DMS53 treated with DMSO at 0.1 percent for 48 hours (cell line): ENCODE data around the gene SRD5A1.

Experiments used
- DNase-seq: peaks from one replicate; lab custom pipeline; 2025; ENCODE audit not compliant: unreplicated experiment; lab: John Stamatoyannopoulos, UW

SRD5A1 gene

DNA sequence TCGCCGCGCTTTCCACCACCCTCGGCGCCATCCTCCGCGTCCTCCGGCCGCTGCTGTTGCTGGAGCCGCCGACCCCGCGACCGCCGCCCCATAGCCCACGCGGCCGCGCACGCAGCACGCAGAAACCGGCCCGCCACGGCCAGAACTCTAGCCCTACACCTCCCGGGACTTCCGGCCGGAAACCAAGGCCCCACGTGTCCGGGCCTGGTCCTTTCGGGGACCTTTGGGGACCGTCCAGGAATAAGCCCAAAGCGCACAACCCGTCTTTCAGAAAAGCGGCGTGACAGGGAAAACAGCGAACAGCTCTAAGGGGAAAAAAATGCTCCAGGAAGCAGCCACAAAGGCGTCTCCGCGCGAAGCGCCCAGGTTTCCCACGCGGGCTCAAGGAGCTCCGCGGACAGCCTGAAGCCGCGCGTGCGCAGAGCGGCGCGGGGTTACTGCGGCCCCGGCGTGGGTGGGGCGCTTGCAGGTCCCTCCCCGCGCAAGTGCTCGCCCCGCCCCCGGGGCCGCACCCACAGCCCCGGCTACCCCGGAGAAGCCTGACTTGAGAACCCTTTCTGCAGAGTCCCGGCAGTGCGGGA lies at the start of gene SRD5A1, which contains the start of gene NSUN2:
Gene SRD5A1 (plus strand): TSS at position 553 of the 581 bp plus-strand sequence. CDS start 137 bp downstream, outside the sequence.
Gene NSUN2 (minus strand): TSS at position 157 of the 581 bp plus-strand sequence. CDS start 65 bp downstream, at position 92.
- DNase-seq: peak; percentile 88

DNA sequence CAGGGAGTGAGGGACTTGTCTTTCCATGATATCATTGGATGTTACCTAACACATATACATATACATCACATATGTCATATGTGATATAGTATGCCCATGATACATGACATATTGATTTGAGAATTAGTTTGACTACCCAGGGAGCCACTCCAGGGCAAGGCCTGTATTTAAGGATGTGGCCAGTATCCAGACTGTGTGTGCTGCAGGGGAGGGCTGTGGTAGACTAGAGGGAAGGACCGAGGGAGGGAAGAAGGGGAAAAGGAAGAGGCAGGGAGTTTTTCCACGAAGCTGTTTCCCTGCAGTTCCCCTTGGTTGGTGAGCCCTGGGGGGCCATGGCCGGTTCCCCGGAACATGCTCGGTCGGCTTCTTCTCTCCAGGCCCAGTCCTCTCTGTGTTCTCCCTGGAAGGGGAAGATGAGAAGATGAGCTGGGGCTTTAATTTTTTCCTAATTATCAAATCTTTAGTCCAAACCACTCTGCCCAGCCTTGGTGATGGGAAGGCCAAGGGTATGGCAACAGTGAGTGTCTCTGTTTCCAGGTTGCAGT lies 49.1 kb upstream of the SRD5A1 start:
- DNase-seq: no peak

GRCh38 chr5:6584727-6585126 lies 48.5 kb upstream of the SRD5A1 start:
- no peak for DNase-seq

- DNase-seq: no peak
Measured at GRCh38 chr5:6585168-6585567, 48.1 kb upstream of the SRD5A1 start.

GRCh38 chr5:6585939-6586646 lies 47.1 kb upstream of the SRD5A1 start:
- DNase-seq: no peak

- DNase-seq: no peak
Measured at GRCh38 chr5:6586647-6587042, 46.6 kb upstream of the SRD5A1 start.

DNA sequence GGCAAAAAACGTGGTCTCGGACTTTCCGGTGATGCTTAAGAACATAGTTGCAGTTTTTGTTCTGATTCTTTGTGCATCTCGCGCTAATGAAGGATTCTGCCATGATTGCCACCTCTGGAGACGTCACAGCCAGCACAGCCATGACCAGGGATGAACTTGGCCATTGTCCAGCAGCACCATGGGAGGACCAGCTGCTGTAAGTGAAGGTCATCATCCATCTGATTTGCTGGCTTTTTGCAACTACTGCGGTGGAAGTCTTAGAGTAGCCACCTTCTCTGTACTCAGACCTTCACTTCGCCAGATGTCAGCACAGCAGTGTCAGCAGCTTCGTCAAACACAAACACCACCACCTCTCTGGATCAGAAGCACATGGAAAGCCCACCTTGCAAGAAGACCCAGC lies 46.1 kb upstream of the SRD5A1 start:
- DNase-seq: no peak

GRCh38 chr5:6590581-6590980 lies 42.7 kb upstream of the SRD5A1 start:
- peak; percentile 6 for DNase-seq

DNA sequence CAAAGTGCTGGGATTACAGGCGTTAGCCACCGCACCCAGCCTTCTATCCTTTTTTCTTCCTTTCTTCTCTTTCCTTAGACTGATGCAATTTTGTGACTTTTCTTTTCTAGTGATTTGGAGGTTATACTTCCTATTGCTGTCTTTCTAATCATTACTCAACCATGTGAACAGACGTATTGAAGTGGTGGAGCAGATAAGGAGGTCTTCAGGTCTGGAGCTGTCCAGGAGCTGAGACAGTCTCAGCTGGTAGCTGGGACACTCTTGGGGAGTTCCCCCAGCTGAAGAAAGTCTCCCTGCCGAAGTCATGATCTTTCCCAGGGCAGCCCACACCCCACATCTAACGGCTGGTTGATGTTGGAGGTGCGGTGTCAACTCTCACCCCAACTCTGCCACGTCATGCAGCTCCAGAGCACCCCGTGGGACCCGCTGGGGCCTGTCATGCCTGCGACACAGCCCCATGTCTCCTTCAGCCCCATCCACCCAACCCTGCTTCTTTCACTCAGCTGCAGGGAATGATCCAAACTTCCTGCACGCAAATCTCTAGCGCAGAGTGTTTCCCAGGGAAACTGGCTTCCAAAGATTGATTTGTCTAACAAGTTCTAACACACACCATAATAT lies 41.5 kb upstream of the SRD5A1 start:
- no peak for DNase-seq

DNA sequence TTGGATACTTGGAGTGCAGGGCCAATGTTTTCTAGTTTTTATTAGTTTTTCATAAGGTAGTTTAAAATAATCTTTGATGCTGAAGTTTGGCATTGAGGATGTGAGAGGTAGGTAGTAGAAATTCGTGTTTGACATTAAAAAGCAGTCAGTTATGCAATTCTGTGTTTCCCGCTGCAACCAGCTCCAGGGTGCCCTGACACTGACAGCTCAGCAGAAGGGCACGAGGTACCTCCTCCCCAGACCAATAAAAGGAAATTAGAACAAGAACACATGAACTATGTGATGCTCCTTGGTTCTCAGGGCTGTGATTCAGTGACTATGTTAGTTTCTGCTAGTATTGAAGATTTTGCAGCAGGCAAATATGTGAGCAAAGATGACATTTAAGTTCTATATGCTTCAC lies 40.6 kb upstream of the SRD5A1 start:
- no peak for DNase-seq

DNA sequence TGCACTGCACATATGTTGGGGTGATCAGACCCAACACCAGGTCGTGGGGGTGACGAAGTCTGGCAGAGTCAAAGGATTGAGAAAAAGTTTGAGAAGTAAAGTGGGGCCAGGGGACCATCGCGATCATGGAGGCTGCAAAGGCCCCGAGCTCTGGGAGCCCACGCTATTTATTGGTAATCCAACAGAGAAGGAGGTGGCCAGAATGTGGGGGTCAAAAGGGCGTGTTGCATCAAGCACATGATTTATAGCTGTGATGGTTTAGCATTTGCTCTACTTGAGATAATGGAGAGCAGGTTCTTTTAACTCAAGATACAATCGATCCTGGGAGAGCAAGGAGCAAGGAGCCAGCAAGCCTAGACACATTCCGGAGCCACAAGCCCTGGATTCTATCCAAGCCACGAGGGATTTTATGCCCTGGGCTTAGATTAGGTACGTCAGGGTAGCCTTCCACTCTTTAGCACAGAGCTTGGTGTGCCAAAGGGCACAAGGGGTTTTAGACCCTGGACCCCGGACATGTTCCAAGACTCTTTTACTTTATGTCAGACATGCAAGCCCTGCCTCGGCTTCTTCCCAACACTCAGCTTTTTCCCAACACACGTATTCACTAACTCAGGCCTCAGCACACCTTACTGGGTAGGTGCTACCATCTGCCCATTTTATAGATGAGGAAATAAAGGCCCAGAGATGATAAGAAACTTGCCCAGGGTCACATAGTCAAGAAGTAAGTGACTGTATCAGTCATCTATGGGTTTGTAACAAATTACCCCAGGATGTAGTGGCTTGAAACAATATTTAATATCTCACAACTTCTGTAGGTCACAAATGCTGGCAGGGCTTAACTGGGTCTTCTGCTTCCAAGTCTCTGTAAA lies 39.9 kb upstream of the SRD5A1 start:
- DNase-seq: no peak

DNA sequence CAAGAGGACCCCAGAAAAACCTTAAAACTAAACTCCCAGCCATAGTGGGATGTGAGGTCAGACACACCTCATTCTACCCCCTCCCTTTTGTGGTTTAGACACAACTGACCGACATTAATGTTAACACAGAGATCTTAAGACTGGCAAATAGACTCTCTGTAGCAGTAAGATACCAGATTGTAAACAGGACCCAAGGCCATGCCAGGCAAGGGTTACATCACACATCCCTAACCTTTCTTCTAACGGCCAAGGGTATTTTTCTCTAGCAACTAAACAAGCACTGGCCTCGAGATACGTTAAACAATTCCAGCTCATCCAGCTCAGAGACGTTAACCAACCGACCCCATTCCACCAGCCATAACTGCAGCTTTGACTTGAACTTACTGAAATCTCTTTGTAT lies 39.2 kb upstream of the SRD5A1 start:
- no peak for DNase-seq

DNA sequence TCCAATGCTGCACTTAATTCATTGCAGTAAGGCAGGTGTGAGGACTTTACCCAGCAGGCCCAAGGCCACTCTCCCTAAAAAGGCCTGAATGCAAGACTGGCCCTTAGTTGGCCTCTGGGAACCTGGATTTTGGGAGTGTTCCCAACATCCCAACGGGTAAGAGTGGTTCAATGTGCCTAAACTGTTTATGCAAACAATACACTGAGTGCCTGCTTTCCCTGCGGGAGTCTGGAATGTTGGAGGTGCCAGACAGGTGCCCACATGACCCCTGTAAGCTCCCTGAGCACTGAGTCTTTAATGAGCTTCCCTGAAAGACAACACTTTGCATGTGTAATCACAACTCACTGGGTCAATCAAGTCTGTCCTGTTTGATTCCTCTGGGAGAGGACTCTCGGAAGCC lies 37.8 kb upstream of the SRD5A1 start:
- DNase-seq: no peak

DNA sequence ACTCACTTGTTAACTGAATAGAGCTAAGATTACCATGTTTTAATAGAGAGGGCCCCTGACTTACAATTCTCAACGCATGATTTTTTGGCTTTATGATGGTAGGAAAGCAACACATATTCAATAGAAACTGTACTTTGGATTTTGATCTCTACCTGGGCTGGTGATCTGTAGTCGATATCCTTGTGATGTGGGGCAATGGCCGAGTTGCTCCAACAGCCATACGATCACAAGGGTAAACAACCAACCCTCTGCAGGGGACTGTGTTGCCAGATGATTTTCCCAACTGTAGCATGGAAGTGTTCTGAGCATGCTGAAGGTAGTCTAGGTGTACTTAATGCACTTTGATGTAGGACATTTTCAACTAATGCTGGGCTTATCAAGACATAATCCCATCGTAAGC lies 36.9 kb upstream of the SRD5A1 start:
- DNase-seq: no peak

DNA sequence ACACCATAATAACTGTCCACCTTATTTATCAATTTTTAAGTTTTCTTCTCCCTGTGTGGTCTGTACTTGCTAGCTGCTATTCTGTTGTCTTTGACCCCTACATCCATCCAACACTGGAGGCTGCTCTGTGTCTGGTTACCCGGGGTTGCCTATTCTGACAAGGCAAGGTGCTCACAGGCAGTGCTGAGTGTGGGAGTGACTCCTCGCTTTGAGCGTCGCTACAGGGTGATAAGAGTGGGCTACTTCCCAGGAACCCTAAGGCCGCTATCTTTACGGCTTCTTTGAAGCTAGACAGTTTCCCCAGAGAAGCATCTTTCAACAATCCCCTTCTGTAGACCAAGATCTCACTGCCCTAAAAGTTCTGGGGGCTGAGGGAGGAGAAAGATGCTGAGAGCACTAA lies 35.7 kb upstream of the SRD5A1 start:
- no peak for DNase-seq

GRCh38 chr5:6598351-6598900 lies 34.8 kb upstream of the SRD5A1 start:
- DNase-seq: no peak

GRCh38 chr5:6599739-6600138 lies 33.5 kb upstream of the SRD5A1 start:
- DNase-seq: no peak

DNA sequence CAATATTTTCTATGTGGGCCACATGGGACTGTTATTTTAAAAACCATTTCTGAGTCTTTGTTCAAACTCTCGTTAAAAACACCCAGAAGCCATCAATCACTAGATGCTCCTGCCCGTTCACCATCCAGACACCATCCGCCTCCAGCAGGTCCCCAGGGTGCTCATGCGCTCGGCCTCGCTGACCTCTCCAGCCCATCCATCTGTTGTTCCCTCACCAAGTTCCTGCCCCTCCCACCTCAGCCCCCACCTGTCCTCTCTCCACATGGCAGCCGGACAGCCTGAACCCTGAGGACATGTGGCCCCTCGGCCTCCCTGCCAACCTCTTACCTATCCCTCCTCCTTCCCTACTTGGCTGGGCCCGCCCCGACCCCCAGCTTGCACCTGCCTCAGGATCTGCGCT lies 32.0 kb upstream of the SRD5A1 start:
- no peak for DNase-seq

GRCh38 chr5:6601816-6602215 lies 31.4 kb upstream of the SRD5A1 start:
- DNase-seq: no peak

DNA sequence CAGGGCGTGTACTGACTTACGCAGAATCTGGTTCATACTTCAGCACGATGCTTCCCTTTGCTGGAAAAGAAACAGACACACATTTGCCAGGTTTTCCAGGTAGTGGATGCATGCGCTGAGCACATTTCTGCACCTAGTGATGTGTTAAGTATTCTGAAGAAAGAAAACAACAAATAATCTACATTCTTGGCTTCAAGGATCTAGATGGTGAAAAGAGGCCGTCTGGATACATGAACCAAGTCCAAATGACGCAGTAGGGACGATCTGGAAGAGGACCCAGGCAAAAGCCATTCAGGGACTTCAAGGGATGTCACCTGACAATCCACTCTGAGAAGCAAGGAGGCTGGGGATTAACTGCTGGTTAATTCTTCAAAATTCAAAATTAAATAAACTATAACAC lies 30.8 kb upstream of the SRD5A1 start:
- no peak for DNase-seq

DNA sequence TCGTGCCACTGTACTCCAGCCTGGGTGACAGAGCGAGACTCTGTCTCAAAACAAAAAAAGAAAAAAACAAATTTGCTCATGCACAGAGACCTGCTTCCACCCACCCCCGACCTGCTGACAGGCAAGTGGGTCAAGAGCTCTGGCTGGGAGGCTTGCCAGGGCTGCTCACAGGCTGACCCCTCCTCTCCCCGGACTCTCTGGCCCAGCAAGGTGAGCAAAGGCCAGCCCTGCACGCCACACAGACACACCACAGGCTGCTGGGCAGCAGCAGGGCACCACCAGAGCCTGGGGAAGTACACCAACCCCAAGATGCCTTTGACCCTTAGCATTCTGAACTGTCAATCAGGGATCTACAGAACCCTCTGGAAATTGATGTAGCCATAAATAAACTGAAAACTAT lies 29.6 kb upstream of the SRD5A1 start:
- DNase-seq: no peak
